NCI-H2107 treated with DMSO at 0.1 percent for 48 hours (cell line): Measurements from ENCODE around the gene SLCO3A1.

Experiments used
- DNase-seq: peaks from one replicate; lab custom pipeline; 2025; ENCODE audit not compliant: unreplicated experiment; lab: John Stamatoyannopoulos, UW

The SLCO3A1 gene

GRCh38 chr15:92155934-92156333, 302.4 kb downstream of the SLCO3A1 start:
- DNase-seq: no peak

DNA sequence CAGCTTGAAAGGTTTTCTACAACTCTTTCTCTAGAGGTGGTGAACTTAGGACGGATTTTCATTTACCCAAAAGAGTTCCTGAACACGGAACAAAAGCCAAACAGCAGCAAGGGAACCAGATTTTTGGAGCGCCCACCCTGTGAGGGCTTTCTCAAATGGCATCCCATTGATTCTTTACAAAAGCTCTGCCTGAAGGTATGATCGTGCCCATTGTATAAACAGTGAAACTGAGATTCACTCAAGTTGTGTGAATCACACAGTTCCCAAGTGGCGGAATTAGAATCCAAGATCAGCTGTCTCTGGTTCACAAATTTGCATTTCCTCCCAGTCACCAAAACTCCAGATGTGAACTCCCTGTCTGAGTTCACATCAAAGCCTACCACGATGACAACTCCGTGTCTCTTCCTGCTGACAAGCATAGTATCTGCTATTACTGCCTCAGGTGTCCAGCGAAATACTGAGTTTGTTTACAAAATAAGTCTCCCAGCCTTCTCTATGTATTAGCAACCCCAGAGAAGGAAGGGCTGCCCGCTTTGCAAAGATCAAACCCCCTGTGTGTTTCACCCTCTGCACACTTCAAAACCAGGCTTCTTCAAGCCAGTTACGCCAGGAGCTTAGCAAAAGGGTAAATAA, 304.3 kb downstream of the SLCO3A1 start:
- no peak for DNase-seq

- DNase-seq: no peak
These were observed 304.9 kb downstream of the SLCO3A1 start for GRCh38 chr15:92158426-92158825.

DNA sequence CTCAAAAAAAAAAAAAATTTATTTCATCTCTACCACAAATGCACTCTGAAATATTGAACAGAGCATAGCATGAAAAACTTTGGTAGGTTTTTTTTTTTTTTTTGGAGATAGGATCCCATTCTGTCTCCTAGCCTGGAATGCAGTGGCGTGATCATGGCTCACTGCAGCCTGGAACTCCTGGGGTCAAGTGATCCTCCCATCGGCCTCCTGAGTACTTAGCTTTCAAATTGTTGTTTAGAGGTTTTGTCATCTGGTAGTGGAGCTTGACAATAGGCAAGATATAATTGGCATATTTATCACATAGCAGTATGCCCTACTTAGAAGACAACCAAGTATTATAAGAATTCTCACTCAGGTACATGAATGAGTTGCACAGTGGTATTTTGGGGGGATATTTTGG, 306.0 kb downstream of the SLCO3A1 start:
- DNase-seq: no peak

DNA sequence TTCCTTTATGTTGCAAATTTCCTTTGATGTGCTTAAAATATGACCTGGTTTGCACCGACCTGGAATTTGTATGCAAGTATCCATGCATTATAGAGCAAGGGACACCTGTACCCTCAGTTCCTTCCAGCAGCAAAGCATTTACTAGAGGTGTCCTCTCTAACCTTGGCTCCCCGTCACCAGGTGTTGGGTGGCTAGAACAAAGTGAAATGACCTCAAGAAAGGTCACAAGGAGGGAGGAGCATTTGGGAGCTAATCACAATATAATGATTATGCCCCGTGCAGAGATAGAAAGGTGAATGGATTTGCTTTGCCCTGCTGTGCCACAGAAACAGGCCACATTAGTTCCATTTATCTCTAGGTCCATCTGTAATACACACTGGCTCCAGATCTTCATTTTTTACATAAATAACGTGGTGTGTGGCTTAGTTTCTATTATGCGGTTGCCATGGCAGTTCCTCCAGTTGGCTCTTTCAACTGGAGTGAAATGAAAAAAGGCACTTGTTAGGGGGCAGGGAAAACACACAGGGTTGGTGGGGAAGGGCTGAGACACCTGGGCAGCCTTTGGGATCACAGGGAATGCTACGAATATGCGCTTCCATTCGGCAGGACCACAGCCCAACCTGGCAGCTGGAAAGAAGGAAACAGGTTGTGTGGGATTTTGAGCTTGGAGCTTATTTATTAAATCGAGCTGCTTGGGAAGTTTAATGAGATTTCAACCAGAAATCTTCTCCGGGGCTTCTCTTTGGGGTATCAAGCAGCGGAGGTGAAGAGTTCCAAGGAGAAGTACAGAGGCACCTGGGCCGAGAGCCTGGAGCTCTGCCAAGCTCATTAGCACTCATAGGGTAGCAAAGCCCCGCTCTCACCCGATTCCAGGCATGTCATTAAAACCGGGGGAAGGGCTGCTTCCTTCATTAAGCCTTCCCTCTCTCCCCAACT, 306.7 kb downstream of the SLCO3A1 start:
- no peak for DNase-seq

GRCh38 chr15:92161039-92161670, 307.6 kb downstream of the SLCO3A1 start:
- DNase-seq: no peak

DNA sequence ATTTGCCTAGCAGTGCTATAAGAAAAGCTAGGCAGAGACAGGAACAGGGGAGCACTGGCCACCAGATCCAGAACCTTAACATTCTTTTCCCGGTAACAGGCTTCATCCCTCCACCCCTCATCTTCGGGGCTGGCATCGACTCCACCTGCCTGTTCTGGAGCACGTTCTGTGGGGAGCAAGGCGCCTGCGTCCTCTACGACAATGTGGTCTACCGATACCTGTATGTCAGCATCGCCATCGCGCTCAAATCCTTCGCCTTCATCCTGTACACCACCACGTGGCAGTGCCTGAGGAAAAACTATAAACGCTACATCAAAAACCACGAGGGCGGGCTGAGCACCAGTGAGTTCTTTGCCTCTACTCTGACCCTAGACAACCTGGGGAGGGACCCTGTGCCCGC, 309.1 kb downstream of the SLCO3A1 start:
- DNase-seq: no peak

- DNase-seq: no peak
These were observed 310.1 kb downstream of the SLCO3A1 start for GRCh38 chr15:92163641-92164040.

GRCh38 chr15:92164327-92165000, 311.0 kb downstream of the SLCO3A1 start:
- DNase-seq: no peak

DNA sequence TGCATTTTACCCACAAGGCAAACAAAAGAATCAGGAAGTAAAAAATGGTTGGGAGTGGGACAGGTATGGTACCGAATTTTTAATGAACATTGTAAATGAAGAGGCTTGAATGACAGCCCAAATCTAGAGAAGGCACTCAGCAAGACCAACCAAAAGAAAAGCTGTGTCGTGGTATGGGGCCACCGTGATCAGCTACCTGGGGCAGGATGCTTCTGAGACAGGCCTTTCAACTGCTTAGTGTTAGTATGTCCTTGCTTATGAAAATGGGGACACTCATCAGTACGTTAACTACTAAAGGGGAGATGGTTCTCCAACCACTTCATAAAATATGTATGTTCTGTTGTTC, 311.5 kb downstream of the SLCO3A1 start:
- DNase-seq: no peak

- no peak for DNase-seq
These were observed 312.5 kb downstream of the SLCO3A1 start for GRCh38 chr15:92166029-92166428.

- no peak for DNase-seq
These were observed 313.4 kb downstream of the SLCO3A1 start for GRCh38 chr15:92166751-92167405.

GRCh38 chr15:92167451-92167850, 313.9 kb downstream of the SLCO3A1 start:
- no peak for DNase-seq

DNA sequence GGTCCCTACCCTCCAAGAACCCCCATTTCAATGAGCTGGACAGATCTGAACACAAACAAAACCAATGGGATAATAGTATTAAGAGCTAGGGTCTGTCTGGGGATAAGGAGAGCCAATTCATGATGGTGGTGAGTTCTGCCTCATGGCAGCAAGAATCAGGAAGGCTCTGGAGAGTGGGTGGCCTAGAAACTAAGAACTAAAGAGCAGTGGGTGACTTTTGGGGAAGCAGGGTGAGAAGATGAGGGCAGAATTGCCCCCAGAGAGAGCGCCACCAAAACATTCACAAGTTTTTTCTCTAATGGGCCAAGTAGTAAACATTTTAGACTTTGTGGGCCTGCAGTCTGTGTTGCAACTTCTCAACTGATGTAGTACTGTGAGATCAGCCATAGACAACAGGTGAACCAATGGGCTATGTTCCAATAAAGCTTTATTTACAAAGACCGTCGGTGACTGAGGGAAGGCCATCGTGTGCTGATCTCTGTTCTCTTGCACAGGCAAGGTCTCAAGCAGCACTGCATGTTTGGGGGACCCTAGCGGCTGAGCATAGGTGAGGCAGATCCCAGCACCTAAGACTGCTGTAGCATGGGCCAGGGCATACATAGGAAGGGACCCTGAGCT, 314.7 kb downstream of the SLCO3A1 start:
- no peak for DNase-seq

- DNase-seq: no peak
These were observed 317.4 kb downstream of the SLCO3A1 start for GRCh38 chr15:92170897-92171296.

DNA sequence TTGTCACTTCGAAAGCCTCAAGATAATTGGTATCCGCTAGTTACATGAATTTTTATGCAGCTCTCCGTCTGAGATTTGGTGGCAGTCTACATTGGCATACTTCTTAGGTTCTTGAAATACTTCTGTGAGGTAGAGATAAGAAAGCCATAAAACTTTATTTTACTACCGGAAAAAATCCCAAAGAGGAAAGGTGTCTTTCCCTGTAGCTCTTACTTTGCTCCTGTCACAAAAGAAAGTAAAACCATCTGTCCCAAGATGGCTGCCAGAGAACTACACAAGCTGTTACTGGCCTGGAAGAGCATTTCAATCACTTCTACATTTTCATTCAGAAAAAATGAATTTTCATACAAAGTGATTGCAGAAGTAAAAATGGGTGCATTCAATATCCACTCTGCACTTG, 325.4 kb downstream of the SLCO3A1 start:
- no peak for DNase-seq

GRCh38 chr15:92184142-92184541, 330.6 kb downstream of the SLCO3A1 start:
- DNase-seq: no peak

DNA sequence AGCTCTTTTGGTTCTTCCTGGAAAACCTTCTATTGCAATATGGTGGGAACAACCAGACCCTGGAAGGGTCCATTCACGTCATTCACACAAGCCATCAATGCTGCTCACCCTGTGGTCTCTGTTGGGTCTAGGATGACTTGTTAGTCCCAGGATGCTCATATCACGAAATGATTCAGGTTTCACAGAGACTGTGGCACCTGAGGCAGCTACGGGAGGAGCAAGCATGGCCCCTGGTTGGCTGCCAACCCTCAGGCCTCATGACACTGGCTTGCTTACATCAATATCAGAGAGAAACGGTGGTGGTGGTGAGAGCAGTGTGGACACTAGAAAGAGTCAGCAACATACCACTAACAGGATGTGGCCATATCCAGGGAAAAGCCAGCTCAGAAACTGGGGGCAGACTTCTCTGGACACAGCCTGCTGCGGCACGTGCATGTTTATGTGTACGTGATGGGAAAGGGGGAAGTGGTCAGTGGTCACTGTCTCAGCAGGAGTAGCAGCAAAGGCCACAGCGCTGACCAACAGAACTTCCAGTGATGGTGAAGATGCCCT, 331.2 kb downstream of the SLCO3A1 start:
- no peak for DNase-seq

DNA sequence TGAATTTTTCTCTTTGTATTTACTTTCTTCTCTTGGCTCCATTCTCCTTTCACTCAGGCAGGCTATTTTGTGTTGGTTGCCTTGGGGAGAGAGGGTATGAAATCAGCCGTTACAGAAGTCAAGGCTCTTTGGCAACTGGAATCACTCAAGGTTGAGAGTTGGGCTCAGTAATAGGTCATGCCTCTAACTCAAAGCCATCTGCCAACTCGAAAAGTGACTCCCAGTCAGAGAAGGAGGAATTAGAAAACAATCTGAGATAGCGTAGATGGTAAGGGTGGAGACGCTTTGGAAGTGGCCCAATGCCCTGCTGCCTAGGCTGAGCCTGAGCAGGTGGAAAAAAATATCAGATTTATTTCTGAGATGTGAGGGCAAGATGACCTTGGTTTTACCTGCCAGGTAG, 334.5 kb downstream of the SLCO3A1 start:
- DNase-seq: no peak

DNA sequence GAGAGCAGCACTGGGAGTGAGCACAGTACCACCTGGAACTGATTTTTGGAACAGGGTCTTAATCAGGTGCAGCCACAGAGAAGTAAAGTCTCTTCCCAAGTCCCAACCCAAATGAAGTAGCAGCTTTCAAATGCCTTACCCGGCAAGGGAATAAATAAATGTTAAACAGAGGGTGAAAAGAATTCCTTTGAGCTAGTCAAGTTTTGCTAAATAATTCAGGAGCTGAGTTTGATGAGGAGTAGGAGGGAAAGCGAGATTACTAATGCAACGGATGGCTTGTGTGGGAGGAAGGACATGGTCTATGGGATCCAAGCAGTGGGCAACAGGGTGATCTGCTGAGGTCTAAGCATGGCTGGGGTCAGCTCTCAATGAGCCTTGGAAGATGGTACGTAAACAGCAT, 335.7 kb downstream of the SLCO3A1 start:
- DNase-seq: no peak
